Pulmonary artery endothelial cell (primary cell): ENCODE measurements around the gene CCL20. TPM values are rescaled to one million over a fixed set of nuclear protein-coding genes. Genes with fewer than 3 reads are reported as not detected.

Source experiments
- DNase-seq: peaks from one replicate; pipeline ENCODE4 v3.0.0-alpha.2; 2011; ENCODE audit warnings: low read depth, low spot score
- total RNA-seq: library from RNA; depleted of rRNA; stranded (reverse); fragments of >200 nt; gene quantifications from 2 replicates; pipeline ENCODE4 v1.2.3, GENCODE V29; 2014

Gene CCL20
- total RNA-seq, 1 donor from 2014 or later: 1.1 TPM

DNA sequence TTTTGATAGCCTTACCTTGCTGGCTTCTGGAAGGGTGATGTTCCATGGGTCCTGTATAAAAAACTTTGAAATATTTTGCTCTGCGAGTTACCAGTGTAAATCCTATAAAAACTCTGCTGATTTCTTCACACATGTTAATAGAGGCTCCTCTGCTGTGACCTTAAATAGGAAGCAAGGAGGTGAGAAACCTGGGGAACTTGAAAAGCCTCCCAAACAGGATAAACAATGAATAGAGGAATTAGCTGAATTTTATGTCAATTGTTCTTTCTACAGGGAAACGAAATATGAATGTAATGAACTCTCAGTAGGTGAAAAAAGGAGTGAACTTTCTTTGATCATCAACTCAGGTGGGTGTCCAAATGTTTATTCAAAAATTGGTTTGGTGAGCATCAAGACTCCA is 10.8 kb upstream of the CCL20 start:
- no peak for DNase-seq

DNA sequence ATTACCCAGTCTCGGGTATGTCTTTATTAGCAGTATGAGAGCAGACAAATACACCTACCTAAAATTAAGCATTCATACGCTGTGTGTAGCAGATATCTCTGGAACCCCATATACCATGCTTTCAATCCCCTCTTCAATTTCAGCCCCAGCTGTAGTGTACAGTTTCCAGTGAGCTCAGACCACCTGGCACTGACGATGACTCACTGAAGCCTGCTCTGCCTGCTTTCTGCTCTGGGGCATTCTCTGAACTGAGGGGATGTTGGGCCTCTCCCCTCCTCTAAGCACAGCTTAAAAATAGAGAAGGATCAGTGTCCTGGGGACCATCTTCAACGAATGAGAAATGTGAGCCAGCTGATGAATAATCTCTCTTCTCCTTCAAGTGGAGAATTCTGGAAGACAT is 8.7 kb upstream of the CCL20 start:
- DNase-seq: no peak

DNA sequence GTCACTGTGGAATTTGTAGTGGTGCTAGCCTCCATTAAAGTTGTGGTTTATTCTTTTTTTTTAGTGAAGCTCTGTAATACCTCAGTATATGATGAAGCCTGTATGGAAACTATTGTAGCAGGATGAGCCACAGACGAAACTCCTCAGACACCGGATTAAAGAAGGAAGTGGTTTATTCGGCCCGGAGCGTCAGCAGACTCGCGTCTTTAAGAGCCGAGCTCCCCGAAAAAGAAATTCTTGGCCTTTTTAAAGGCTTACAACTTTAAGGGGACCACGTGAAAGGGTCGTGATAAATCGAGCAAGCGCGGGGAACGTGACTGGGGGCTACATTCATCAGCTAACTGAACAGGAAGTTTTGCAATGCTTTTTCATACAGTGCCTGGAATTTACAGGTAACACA is 8.1 kb upstream of the CCL20 start:
- no peak for DNase-seq

DNA sequence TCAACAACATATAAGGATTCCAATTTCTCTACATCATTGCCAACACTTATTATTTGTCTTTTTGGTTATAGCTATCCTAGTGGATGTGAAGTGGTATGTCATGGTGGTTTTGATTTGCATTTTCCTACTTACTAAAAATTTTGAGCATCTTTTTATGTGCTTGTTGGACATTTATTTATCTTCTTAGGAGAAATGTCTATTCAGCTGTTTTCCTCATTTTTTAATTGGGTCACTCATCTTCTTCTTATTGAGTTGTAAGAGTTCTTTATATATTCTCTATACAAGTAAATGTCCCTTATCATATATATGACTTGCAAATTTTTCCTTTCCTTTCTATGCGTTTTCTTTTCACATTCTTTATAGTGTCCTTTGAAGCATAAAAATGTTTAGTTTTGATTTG is 4.7 kb upstream of the CCL20 start:
- no peak for DNase-seq

DNA sequence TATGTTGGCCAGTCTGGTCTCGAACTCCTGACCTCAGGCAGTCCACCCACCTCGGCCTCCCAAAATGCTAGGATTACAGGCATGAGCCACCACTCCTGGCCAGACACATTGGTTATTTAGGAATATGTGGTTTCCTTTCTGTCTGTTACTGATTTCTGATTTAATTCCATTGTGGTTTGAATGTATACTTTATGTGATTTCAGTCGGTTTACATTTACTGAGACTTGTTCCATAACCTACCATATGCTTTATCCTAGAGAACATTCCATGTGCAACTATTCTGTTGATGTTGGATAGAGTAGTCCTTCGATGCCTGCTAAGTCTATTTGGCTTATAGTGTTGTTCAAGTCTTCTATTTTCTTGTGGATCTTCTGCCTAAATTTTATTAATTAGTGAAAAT is 1.6 kb upstream of the CCL20 start:
- DNase-seq: no peak

DNA sequence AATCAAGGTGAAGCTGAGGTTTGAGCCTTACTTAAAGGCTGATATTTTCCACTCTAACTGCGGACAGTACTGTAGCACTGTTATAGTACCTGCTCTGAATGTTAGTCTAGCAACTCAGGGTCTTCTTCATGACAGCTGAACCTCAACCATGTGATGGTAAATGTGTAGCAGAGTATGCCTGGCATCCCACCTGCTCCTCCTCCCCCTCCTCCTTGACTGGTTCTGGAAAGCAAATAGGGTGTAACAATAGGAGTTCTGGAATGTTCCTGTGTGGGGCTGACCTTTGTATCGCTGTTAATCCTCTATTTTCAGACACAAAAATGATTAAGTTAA is 447 bp upstream of the CCL20 start:
- no peak for DNase-seq

DNA sequence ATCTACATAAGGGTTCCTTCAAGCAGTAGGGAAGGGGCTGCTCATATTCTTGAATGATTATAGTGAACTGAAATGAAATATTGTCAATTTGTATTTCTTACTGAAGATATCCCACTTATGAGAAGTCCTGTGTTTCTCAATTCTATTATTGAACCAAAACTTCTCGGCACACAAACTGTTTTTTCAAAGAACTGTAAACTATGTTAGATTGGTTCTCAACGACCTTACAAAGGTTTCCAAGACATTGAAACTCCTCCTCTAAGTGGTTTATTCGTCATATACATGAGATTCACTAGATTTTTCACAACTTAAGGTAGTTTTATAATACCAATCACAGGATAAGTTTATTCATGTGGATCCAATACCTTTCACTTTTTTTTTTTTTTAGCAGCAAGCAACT is 1.4 kb downstream of the CCL20 start:
- no peak for DNase-seq

DNA sequence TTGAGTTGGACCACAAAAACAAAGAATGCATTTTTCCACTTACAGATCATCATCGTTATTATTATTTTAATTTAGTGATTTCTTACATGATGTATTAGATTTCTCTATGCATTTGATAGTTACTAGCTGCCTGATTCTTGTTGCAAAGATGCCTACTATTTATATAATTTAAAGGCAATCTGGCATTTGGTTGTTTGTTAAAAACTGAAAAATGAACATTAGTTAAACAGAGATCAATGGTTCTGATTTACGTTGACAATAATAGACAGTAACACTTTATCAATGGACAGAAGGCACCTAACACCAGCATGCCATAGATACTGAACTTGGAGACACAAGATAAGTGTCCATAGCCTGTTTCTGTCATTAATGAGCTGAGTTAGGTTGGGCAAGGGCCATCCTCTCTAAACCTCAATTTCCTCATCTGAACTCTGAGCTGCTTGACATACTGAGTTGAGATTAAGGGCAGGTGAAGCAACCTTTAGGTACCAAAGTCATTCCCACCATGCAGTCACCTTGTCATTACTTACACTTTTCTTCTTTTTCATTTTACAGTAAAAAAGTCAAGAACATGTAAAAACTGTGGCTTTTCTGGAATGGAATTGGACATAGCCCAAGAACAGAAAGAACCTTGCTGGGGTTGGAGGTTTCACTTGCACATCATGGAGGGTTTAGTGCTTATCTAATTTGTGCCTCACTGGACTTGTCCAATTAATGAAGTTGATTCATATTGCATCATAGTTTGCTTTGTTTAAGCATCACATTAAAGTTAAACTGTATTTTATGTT is 3.1 kb downstream of the CCL20 start:
- no peak for DNase-seq

DNA sequence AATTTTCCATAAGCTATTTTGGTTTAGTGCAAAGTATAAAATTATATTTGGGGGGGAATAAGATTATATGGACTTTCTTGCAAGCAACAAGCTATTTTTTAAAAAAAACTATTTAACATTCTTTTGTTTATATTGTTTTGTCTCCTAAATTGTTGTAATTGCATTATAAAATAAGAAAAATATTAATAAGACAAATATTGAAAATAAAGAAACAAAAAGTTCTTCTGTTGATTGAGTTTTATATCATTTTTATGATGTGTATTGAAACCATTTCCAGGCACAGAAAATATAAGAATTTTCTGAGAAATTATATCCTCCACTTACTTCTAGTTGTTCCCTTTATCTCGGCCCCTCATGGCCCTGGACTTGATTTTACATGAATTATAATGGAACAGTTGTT is 3.7 kb downstream of the CCL20 start:
- DNase-seq: no peak

DNA sequence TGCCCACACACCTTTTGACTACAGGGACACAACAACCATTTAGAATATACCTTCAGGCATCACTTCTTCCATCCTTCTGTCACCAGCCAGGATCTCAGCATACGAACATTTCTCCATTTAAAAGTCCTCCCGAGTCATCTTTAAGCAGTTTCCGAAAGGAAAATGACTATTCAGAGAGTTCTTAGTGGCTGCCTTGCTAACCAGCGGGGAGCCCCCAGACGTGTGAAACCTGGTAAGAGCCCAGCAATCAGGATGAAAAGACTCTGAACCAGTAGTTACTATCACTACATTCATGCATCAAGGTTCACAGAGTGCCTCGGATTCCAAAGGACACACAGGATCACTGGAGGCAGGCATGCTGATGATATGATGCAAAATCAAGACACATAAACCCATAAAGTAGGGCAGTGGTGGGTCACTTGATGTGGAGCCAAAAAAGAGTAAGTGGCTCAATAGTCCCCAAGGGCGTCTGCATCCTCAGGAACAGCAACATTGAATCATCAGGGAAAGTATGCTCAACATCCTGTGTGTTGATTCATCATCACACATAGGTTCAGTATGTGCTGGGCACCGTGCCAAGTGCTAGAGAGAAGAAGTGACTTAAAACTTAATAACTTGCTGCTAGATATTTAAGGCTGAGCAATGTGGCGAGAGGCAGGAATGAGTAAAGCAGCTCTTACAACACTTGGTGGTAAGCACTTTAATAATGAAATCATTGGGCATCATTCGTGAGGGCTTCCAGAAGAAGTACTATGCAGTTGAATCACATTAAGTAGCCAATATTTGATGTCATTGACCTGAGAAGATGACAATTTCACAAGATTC is 4.4 kb downstream of the CCL20 start:
- DNase-seq: peak; percentile 99

DNA sequence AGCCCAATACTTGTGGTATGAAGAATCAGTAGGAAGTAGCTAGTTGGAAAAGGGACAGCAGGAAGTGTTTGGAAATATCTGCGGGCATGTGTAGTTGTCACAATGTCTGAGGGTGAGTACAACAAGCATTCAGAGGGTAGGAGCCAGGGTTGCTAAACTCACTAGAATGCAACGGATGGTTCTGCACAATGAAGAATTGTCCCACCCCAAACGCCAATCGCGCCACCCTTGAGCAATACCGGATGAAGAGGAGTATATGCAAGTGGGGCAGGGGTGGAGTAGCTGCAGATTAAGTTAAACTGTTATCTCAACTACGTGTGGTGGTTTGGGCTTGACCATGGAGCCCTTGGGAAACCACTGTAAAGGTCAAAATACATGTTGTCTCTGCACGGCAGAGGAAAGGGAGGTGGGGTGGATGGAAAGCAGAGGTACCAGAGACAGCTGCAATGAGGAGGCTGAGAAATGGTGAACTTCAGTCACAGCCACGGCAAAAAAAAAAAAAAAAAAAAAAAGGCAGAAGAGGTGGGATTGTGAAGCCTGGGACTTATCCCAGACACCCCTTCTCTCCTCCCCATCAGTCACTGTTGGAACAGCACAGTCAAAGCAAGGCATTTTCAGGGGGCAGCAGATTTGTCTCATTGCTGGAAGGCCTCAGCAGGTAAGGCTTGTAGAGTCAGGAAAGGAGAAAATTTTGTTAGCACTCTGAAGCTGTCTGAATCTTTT is 5.2 kb downstream of the CCL20 start:
- DNase-seq: no peak

DNA sequence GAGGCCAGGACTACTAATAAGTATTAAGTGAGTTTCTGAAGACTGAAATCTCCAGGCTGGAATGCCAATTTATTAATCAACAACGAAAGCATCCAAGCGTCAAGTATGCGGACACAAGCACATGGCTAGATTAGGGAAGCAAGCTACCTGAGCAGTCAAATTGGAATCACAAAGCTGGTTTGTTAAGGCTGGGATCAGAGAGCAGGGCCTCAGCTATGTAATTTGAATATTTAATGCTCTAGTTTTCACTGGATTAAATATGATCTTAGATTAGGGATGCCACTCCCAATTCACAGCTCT is 5.7 kb downstream of the CCL20 start:
- DNase-seq: no peak

DNA sequence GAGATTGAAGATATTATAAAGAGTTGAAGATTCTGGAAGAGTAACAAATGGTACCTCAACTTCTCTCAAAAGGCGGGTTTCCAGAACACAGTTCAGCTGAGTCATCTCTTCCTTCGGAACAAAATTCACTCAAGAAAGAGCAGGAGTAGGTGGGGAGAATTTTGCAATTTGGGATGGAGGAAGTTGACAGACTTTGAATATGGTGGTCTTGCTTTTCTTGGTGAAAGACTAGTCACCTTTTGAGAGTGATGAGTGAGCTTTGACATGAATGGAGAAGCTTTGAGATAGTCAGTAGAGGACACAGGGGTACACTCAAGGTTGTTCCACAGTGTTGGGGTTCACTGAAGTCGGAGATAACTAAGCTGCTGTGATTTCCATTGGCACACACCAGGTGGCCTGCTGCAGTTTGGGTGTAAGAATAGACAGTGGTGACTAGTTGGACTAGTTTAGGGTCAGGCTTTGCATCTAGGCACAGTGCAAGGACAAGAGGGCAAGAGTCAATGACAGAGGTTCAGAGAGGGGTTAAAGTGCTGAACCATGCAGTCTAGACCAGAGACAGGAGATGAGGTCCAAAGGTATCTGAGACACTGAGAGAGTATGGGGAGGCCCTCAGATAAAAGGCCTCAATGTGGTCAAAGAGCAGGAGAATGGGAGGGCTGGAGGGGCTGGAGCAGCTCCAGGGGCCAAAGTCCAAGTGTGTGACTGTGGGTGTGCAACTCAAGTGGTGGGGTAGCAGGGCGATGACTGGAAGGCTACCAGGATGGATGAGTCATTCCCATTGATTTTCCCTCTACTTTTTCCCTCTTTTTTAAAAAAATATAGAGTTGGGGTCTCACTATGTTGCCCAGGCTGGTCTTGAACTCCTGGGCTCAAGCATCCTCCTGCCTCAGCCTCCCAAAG is 7.7 kb downstream of the CCL20 start:
- DNase-seq: no peak

DNA sequence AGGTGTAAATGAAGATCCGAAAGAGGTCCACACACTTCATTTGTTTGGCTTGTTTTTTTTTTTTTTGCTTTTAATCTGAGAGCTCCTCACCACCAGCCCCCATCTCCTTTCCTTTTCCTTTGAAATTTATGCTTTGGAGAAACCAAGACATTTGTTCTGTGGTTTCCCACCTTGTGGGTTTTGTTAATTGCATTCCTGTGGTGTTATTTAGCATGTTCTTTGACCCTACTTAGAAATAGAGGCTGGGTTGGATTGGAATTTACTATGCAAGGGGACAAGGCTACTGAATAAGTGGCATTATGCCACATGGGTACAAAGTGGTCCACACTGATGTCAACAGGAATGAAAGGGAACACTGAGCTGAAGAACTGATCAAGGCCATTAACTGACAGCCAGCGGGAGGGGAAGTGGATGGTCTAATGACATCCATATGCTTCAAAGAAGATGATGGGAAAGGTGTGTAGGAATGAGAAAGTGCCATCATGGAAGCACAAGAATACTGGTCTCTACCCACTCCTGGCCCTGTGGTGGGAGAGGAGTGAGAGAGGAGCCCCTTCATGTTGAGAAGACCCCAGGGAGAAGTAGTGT is 8.9 kb downstream of the CCL20 start:
- no peak for DNase-seq

DNA sequence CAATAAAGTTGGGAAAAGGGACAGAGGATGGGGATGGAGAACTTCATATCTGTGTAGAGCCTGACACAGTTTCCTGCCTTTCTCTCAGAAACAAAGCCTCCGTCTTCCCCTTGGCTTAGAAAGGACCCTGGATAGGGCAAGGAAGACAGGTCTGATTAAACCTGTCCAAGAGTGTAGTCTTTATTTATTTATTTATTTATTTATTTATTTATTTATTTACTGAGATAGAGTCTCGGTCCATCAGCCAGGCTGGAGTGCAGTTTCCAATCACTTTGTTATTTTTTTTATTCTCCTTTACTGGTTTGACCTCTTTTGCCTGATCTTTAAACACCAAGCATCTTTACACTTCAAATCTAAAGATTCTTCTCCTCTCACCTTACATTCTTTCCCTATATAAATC is 10.3 kb downstream of the CCL20 start:
- DNase-seq: no peak

DNA sequence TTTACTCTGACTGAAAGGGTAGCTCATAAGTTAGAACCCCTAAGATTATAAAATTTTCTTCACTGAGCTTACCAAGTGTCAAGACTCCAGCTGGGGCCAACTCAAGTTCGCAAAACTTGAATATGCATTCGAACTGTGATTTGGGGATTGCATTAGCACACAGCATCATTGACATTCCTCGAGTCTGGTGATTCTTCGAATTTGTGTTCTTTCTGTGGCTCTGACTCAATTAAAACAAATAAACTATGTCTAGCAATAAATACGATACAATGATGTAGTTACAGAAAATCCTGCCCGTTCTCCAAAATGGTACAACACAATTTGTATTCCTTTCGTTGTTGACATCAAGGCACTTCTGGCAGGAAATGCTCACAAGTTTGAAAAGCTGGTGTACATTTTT is 11.1 kb downstream of the CCL20 start:
- no peak for DNase-seq

DNA sequence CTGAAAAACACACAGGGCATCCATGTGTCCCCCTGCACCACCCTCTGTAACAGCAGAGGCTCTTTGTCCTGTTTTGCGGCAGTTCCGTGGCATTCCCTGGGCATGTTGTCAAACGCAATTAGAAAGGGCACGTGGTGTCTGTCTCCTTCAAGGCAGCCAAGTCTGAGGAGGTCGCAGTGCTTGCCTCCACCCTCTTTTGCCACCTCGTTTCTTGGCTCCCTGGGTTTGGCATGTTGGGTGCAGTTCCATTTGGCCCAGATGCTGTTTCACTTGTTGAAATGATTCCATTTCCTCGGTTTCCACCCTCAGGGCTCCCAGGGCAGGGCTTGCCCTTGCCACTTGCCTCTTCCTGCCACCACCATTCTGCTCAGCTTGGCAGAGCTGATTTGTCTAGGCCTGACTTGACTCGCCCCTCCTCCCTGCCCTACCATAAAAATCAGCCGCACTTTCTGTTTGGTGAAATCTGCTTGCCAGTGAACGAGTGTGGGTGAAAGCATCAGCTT is 12.4 kb downstream of the CCL20 start:
- DNase-seq: no peak

DNA sequence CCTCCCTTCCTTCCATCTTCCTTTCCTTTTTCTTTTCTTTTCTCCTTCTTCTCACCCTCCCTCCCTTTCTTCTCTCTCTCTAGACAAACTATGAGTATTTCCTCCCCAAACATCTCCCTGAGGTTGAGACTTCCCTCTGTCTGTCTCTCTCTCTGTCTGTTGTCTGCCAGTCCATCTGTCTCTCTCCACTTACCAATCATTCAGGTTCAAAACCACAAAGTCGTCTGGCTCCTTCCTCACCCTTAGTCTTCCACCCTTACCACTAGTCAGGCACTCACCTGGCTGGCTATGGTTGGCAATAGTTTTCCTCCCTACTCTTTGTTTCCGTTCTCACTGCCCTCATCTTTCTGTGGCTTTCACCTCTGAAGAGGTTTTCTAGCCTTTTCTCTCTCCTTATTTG is 12.9 kb downstream of the CCL20 start:
- DNase-seq: no peak

DNA sequence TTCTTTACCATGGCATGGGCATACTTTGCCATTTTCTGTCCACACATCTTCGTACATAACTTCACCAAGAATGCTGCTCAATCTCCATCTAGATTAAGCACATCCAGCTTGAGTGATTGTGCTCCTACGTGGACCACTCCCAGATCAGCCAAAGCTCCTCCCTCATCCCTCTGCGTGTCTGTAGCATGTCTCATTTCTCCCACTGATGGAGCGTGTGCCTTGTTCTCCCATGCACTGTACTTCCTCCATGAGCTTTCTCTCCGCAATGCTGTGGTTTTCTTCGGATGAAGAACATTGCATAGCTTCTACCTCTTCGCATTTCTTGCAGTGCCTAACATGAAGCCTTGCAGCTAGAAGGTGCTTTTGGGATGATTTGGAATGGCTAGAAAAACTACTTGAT is 13.5 kb downstream of the CCL20 start:
- no peak for DNase-seq

DNA sequence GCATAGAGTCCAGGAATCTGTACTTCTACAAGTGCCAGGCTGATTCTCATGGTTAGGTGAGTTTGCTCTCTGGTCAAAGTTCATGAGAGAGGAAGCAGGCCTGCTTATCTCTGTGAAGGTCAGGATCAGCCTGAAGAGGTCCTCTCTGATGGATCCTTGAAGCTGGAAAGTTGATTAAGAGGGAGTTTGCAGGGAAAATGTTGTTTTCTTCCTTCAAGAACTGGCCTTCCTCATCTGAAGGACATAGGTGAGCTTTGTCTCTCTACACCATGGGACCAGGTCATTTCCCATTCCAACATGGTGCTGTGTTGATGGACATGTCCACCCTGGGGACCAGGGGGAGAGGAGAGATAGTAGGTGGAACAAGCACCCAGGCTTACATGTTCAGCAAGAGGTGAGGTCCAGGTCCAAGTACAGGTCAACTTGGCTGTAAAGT is 14.9 kb downstream of the CCL20 start:
- DNase-seq: no peak

DNA sequence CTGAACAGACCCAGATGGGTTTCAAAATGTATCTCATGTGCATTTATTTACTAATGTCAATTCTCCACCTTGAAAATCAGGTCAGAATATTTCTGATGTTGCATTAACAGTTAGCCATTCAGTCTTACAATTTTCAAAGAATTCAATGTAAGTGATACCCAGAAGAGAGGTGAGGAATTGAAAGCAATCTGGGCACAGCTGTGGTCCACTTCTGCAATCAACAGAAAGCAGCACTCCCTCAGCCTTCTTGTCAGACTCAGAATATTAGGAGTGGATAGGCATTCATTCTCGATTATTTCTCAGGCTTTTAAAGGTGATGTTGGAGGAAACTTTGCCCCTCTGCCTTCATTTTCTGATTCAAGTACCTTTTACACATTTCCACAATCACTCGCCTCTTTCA is 15.7 kb downstream of the CCL20 start:
- DNase-seq: no peak
